HCT116 (cell line): ENCODE measurements around the gene RARB. TPM values are rescaled to one million over a fixed set of nuclear protein-coding genes. Genes with fewer than 3 reads are reported as not detected.

ENCODE experiments used
- ATAC-seq: fragments of 200-7000 bp; cut with Tn5 transposase; 2 replicates; pipeline ENCODE4 v1.9.1; 2020; ENCODE audit warnings: mild to moderate bottlenecking, moderate library complexity
- BruUV-seq: library from RNA; stranded (reverse); fragments of 400-500 nt; replicated peaks from 2 replicates; lab custom pipeline; 2021; lab: Mats Ljungman, UMichigan
- CTCF ChIA-PET: fragments of 300-600 bp; sonication (Branson Sonifier 250); formaldehyde crosslinking; loops from one replicate; lab custom pipeline; 2021; ENCODE audit warnings: antibody characterized with exemption; lab: Charles Lee
- POLR2A ChIA-PET: fragments of 300-600, 350-600 bp; sonication (Branson Sonifier 250); formaldehyde crosslinking; loops from one replicate; lab custom pipeline; 2021; ENCODE audit warnings: antibody characterized with exemption; lab: Charles Lee
- RAD21 ChIA-PET, 2 experiments: fragments of 300-600 bp; sonication (Branson Sonifier 250); formaldehyde crosslinking; loops; one replicate each; lab custom pipeline; 2023; ENCODE audit warnings: low total read pairs in 2 of 2; ENCODE audit not compliant: uncharacterized antibody in 2 of 2, unreplicated experiment in 2 of 2, low non-redundant PET in 1 of 2; lab: Charles Lee
- DNase-seq: peaks from one replicate; pipeline ENCODE4 v3.0.0-alpha.2; 2010; ENCODE audit warnings: low read depth, low spot score
- H2AFZ ChIP-seq: fragments of 200-600 bp; shearing (Covaris generic), sonication (generic); 2 replicates; pipeline ENCODE4 v1.6.1; 2017; ENCODE audit warnings: low read depth, mixed run types, mixed read lengths, antibody characterized with exemption, low read length; ENCODE audit not compliant: poor library complexity, severe bottlenecking
- H3K27ac ChIP-seq: 2 replicates; pipeline ENCODE4 v1.5.1; 2012; ENCODE audit warnings: low read depth, low read length
- H3K27me3 ChIP-seq: fragments of 200-600 bp; sonication (generic); 2 replicates; pipeline ENCODE4 v1.6.1; 2016; ENCODE audit warnings: mixed run types, low read length, mixed read lengths; ENCODE audit not compliant: insufficient read depth
- H3K36me3 ChIP-seq, 2 experiments: fragments of 200-500 bp in 1 of 2; fragments of 200-600 bp in 1 of 2; sonication (Bioruptor generic) in 1 of 2; sonication (generic) in 1 of 2; 2 replicates each; pipeline versions ENCODE4 v1.5.1 to v1.6.1; 2014 to 2016; ENCODE audit warnings: low read length in 2 of 2, inconsistent platforms in 1 of 2, mixed read lengths in 1 of 2, mixed run types in 1 of 2; ENCODE audit not compliant: insufficient read depth in 2 of 2, control insufficient read depth in 1 of 2
- H3K4me1 ChIP-seq, 2 experiments: fragments of 200-600 bp in 1 of 2; sonication (generic) in 1 of 2; 2 replicates each; pipeline versions ENCODE4 v1.5.1 to v1.6.1; 2012 to 2017; ENCODE audit warnings: low read length in 2 of 2, inconsistent platforms in 1 of 2, mild to moderate bottlenecking in 1 of 2, mixed read lengths in 1 of 2, mixed run types in 1 of 2, moderate library complexity in 1 of 2; ENCODE audit not compliant: insufficient read depth in 2 of 2, control insufficient read depth in 1 of 2
- H3K4me2 ChIP-seq: fragments of 200-600 bp; sonication (generic); 2 replicates; pipeline ENCODE4 v1.6.1; 2017; ENCODE audit warnings: mixed run types, low read length, mixed read lengths
- H3K4me3 ChIP-seq, 2 experiments: fragments of 200-600 bp in 1 of 2; sonication (generic) in 1 of 2; replicated peaks in 1 of 2; 2 replicates each; pipeline ENCODE4 v1.5.1; 2011 to 2016; ENCODE audit warnings: low read length in 2 of 2, control low read depth in 1 of 2, low read depth in 1 of 2, mild to moderate bottlenecking in 1 of 2, mixed read lengths in 1 of 2, mixed run types in 1 of 2
- H3K79me2 ChIP-seq: fragments of 200-600 bp; sonication (generic); 2 replicates; pipeline ENCODE4 v1.6.1; 2017; ENCODE audit warnings: mild to moderate bottlenecking, mixed run types, low read length, moderate library complexity, mixed read lengths; ENCODE audit not compliant: insufficient read depth
- H3K9ac ChIP-seq: fragments of 200-600 bp; sonication (generic); 2 replicates; pipeline ENCODE4 v1.6.1; 2016; ENCODE audit warnings: low read length, mixed read lengths
- H3K9me2 ChIP-seq: fragments of 200-600 bp; sonication (generic), shearing (Covaris generic); 2 replicates; pipeline ENCODE4 v1.6.1; 2017; ENCODE audit warnings: mixed run types, mild to moderate bottlenecking, moderate library complexity; ENCODE audit not compliant: insufficient read depth
- H3K9me3 ChIP-seq, 2 experiments: fragments of 200-500 bp in 1 of 2; fragments of 200-600 bp in 1 of 2; sonication (Bioruptor generic) in 1 of 2; sonication (generic) in 1 of 2; 2 replicates each; pipeline ENCODE4 v1.6.1; 2014 to 2017; ENCODE audit warnings: low read length in 2 of 2, mixed read lengths in 2 of 2, inconsistent platforms in 1 of 2, low read depth in 1 of 2, mild to moderate bottlenecking in 1 of 2, mixed run types in 1 of 2, moderate library complexity in 1 of 2; ENCODE audit not compliant: control insufficient read depth in 1 of 2, insufficient read depth in 1 of 2
- H4K20me1 ChIP-seq: fragments of 200-600 bp; sonication (generic), shearing (Covaris generic); 2 replicates; pipeline ENCODE4 v1.6.1; 2017; ENCODE audit warnings: mixed run types, mild to moderate bottlenecking, moderate library complexity; ENCODE audit not compliant: insufficient read depth
- ATF3 ChIP-seq: IDR thresholded peaks from 2 replicates; pipeline ENCODE4 v1.6.1; 2012
- CBX3 ChIP-seq: IDR thresholded peaks from 2 replicates; pipeline ENCODE4 v1.6.1; 2012; ENCODE audit warnings: low read depth
- CEBPB ChIP-seq: IDR thresholded peaks from 2 replicates; pipeline ENCODE4 v1.6.1; 2012; ENCODE audit warnings: low read depth
- CTCF ChIP-seq, 3 experiments: fragments of 200-600 bp in 1 of 3; sonication (generic) in 1 of 3; IDR thresholded peaks in 2 of 3; conservative IDR thresholded peaks in 1 of 3; 2 replicates each; pipeline ENCODE4 v1.5.1; 2012 to 2017; ENCODE audit warnings: low read depth in 2 of 3, low read length in 2 of 3, antibody characterized with exemption in 1 of 3, borderline replicate concordance in 1 of 3, control low read depth in 1 of 3, mild to moderate bottlenecking in 1 of 3, mixed read lengths in 1 of 3, mixed run types in 1 of 3, moderate library complexity in 1 of 3; ENCODE audit not compliant: insufficient read depth in 1 of 3
- EGR1 ChIP-seq: IDR thresholded peaks from 2 replicates; pipeline ENCODE4 v1.6.1; 2012; ENCODE audit warnings: low read depth
- EZH2 ChIP-seq: fragments of 200-600 bp; sonication (generic); IDR thresholded peaks from 2 replicates; pipeline ENCODE4 v1.6.1; 2017; ENCODE audit warnings: antibody characterized with exemption, mixed run types
- EZH2phosphoT487 ChIP-seq: fragments of 200-600 bp; IDR thresholded peaks from 2 replicates; pipeline ENCODE4 v1.6.1; 2018; ENCODE audit warnings: antibody characterized with exemption, borderline replicate concordance
- MAX ChIP-seq: IDR thresholded peaks from 2 replicates; pipeline ENCODE4 v1.6.1; 2012
- RAD21 ChIP-seq: IDR thresholded peaks from 2 replicates; pipeline ENCODE4 v1.6.1; 2012; ENCODE audit warnings: low read depth, mild to moderate bottlenecking
- REST ChIP-seq: IDR thresholded peaks from 2 replicates; pipeline ENCODE4 v1.6.1; 2012; ENCODE audit warnings: low read depth
- SIN3A ChIP-seq: IDR thresholded peaks from 2 replicates; pipeline ENCODE4 v1.6.1; 2012; ENCODE audit warnings: low read depth
- SP1 ChIP-seq: IDR thresholded peaks from 2 replicates; pipeline ENCODE4 v1.6.1; 2012; ENCODE audit warnings: low read depth
- SRF ChIP-seq: IDR thresholded peaks from 2 replicates; pipeline ENCODE4 v1.6.1; 2012; ENCODE audit warnings: low read depth
- TCF7L2 ChIP-seq: IDR thresholded peaks from 2 replicates; pipeline ENCODE4 v1.7.0; 2011; ENCODE audit warnings: borderline replicate concordance, inconsistent platforms; ENCODE audit not compliant: insufficient read depth, insufficient read length; ENCODE audit errors: extremely low read depth
- YY1 ChIP-seq: IDR thresholded peaks from 2 replicates; pipeline ENCODE4 v1.6.1; 2011; ENCODE audit warnings: low read length, low read depth, moderate library complexity, mild to moderate bottlenecking; ENCODE audit not compliant: insufficient replicate concordance; ENCODE audit errors: extremely low read depth
- ZFX ChIP-seq: fragments of 450-650 bp; IDR thresholded peaks from 2 replicates; pipeline ENCODE4 v1.6.1; 2017
- intact Hi-C: fragments of 100-400 bp; cut with micrococcal nuclease; formaldehyde crosslinking; loops from 2 replicates; pipeline ENCODE4 v1.10.0; 2022
- total RNA-seq: library from RNA; stranded (reverse); gene quantifications from one replicate; pipeline ENCODE4 v1.2.1, GENCODE V29; 2021; ENCODE audit not compliant: unreplicated experiment

RARB gene
- total RNA-seq, 1 experiment from 2014 or later: not detected

- no peak for TF ChIP-seq SP1
- no peak for TF ChIP-seq MAX
- no peak for TF ChIP-seq CEBPB
- no peak for TF ChIP-seq ZFX
- TF ChIP-seq EGR1: no peak
- TF ChIP-seq CBX3: no peak
- no peak for TF ChIP-seq SIN3A
- no peak for TF ChIP-seq RAD21
- no peak for TF ChIP-seq TCF7L2
- no peak for TF ChIP-seq EZH2phosphoT487
- no peak for TF ChIP-seq ATF3
- TF ChIP-seq SRF: no peak
- TF ChIP-seq YY1: no peak
- RAD21 ChIA-PET: no interaction called here
- Histone ChIP-seq H3K27me3 (peaks cover 61% of the 10 kb centered on the region), H3K9ac (no peak overlapping the region), H3K79me2 (no peaks in the 10 kb centered on the region), H3K9me3 (no peaks in the 10 kb centered on the region), H4K20me1 (no peaks in the 10 kb centered on the region), H3K36me3 (no peaks in the 10 kb centered on the region), H3K4me2 (no peak overlapping the region), H3K4me1 (no peaks in the 10 kb centered on the region), H2AFZ (no peak overlapping the region), H3K27ac (no peak overlapping the region), H3K4me3 (no peak overlapping the region), H3K9me2 (no peaks in the 10 kb centered on the region)
- no TSS peak for BruUV-seq
- CTCF ChIA-PET: no interaction called here
- DNase-seq (no peak), ATAC-seq (no peak)
- POLR2A ChIA-PET: no interaction called here
- intact Hi-C loops: no loop called here
These were observed 48.6 kb downstream of the RARB start for GRCh38 chr3:25476639-25477038.

GRCh38 chr3:25478211-25478757, 50.2 kb downstream of the RARB start:
- ATAC-seq (no peak), DNase-seq (no peak)
- no peak overlapping the region for H2AFZ ChIP-seq
- no peaks in the 10 kb centered on the region for H3K9me2 ChIP-seq
- no peaks in the 10 kb centered on the region for H4K20me1 ChIP-seq
- H3K27ac ChIP-seq: no peak overlapping the region
- H3K9me3 ChIP-seq: no peaks in the 10 kb centered on the region
- ChIA-PET POLR2A (no interaction called here), RAD21 (no interaction called here), CTCF (no interaction called here)
- no peaks in the 10 kb centered on the region for H3K4me1 ChIP-seq
- H3K27me3 ChIP-seq: peaks cover 53% of the 10 kb centered on the region
- BruUV-seq: no TSS peak
- H3K79me2 ChIP-seq: no peaks in the 10 kb centered on the region
- H3K9ac ChIP-seq: no peak overlapping the region
- no peak overlapping the region for H3K4me3 ChIP-seq
- H3K36me3 ChIP-seq: no peaks in the 10 kb centered on the region
- no peak overlapping the region for H3K4me2 ChIP-seq
- intact Hi-C loops: no loop called here
- TF ChIP-seq CEBPB (no peak), MAX (no peak), TCF7L2 (no peak), EZH2 (no peak), CTCF (IDR thresholded peaks at IDR 0.05 in 2 of 3, conservative IDR thresholded peaks at IDR 0.05 in 1 of 3; ENCODE audit: borderline replicate concordance in 1 of 3, insufficient read depth in 1 of 3, low read depth in 2 of 3, low read length in 2 of 3) (no peak), SIN3A (no peak), REST (no peak)
